PFSK-1 (cell line): ENCODE measurements around the gene CELF5.

Experiments
- REST ChIP-seq, 2 experiments: IDR thresholded peaks; 2 replicates each; pipeline versions ENCODE4 v1.6.1 to v1.8.0; 2011 to 2012; ENCODE audit warnings: low read depth in 2 of 2, low read length in 2 of 2, control low read depth in 1 of 2, inconsistent platforms in 1 of 2, mild to moderate bottlenecking in 1 of 2, moderate library complexity in 1 of 2; ENCODE audit not compliant: insufficient read depth in 1 of 2
- SIN3A ChIP-seq: IDR thresholded peaks from 2 replicates; pipeline ENCODE4 v1.6.1; 2012; ENCODE audit warnings: mild to moderate bottlenecking, low read length, moderate library complexity, borderline replicate concordance; ENCODE audit not compliant: insufficient read depth
- TAF1 ChIP-seq: IDR thresholded peaks from 2 replicates; pipeline ENCODE4 v1.6.1; 2012; ENCODE audit warnings: low read length, control low read depth, borderline replicate concordance; ENCODE audit not compliant: insufficient read depth

- TF ChIP-seq REST (IDR thresholded peaks at IDR 0.05; ENCODE audit: insufficient read depth in 1 of 2, low read depth in 2 of 2, low read length in 2 of 2): no peak
- TF ChIP-seq TAF1: no peak
- no peak for TF ChIP-seq SIN3A
Observed at GRCh38 chr19:3204646-3205275, 19.7 kb upstream of the CELF5 start.
